ENCODE data around the gene SSBP3.

DNA sequence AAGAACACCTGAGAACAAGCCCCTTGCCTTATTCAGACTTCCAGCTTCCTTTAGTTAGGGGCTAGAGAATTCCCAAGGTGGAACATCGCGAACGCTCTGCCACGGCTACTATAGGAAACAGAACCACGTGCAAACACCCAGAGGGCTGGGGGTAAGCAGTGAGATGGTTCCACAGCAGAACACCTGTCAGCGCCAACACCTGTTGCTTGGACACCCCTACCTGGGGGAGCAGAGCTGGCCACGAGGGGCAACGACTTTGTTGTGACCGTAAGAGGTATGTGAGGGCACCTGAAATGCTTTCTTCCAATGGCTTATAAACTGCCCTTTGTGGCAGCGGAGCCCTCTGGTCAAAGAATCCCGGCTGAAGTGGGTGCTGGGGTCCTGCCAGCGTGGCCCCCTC is 155.5 kb downstream of the SSBP3 start:
- TF ChIP-seq FOXM1 (IDR thresholded peaks at IDR 0.05; ENCODE audit: borderline replicate concordance) (no peak), FOXK2 (IDR thresholded peaks at IDR 0.05) (no peak), ELF4 (IDR thresholded peaks at IDR 0.05) (no peak), NFRKB (IDR thresholded peaks at IDR 0.05) (no peak), SP1 (IDR thresholded peaks at IDR 0.05) (no peak), FOXA1 (IDR thresholded peaks at IDR 0.05) (no peak), L3MBTL2 (conservative IDR thresholded peaks at IDR 0.05) (no peak), TARDBP (IDR thresholded peaks at IDR 0.05) (no peak), SUZ12 (IDR thresholded peaks at IDR 0.05) (no peak)
- TF ChIP-seq, protein P1, sequence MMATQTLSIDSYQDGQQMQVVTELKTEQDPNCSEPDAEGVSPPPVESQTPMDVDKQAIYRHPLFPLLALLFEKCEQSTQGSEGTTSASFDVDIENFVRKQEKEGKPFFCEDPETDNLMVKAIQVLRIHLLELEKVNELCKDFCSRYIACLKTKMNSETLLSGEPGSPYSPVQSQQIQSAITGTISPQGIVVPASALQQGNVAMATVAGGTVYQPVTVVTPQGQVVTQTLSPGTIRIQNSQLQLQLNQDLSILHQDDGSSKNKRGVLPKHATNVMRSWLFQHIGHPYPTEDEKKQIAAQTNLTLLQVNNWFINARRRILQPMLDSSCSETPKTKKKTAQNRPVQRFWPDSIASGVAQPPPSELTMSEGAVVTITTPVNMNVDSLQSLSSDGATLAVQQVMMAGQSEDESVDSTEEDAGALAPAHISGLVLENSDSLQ (IDR thresholded peaks at IDR 0.05): no peak

All from HEK293T (cell line).